Activated gamma-delta T cell (primary cell): Measurements from ENCODE around the gene NEK5.
"Not testable (repeated sequence)": the region's sequence is repeated elsewhere in the genome, so short reads cannot be mapped to it uniquely, and the experiment has no call there.

Experiments used
- DNase-seq: peaks from one replicate; lab custom pipeline; 2025; lab: John Stamatoyannopoulos, UW

Gene NEK5

DNA sequence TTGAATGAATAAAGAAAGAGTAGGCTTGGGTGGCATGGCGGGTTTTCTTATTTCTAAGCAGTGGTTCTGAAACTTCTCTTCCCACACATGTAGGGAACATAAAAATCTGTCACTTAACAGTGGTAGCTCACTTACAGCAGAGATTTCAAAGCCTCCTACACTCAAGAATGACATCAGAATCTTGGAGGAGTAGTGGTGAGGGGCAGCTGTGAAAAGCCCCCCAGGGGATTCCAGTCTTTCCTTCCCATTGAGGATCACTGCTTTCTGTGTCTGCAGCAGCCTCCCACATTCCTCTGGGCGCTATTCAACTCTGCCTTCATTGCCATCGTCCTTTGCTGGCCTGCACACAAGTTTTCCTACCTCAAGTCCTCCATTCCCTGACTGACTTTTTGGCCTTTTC, 8.6 kb upstream of the NEK5 start:
- DNase-seq = no peak

DNA sequence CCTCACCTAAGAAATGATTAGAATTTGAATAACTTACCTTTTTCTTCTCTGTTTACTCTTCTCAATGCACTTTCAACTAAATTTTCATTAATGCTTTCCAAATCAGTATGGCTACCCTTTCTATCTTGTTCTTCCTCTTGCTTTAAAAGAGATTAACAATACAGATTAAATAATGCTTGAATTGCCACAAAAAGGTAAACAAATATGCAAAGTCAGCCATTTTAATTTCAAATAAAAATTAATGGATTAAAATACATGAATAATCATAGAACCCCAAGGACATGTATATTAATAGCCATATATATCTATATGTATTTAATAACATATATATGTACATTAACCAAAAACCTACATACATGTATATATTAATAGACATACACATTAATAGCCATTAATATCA, 7.9 kb upstream of the NEK5 start:
- DNase-seq = no peak

DNA sequence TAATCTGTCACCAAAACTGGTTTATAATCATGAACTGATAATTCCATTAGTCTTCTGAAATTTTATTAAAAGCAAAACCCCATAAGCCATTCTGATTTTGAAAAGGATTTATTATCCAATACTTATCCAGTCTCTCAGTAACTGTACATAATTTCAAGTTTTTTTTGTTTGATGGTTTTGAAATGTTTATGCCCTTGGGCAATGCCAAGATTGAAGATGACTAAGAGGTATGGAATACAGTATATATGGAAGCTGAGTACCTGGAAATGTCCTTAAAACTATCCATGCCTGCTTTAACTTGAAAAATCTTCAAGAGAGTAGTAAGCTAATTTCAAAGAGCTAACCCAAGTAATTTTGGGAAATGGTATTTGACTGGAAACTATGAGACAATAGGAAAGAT, 1.8 kb upstream of the NEK5 start:
- no peak for DNase-seq

DNA sequence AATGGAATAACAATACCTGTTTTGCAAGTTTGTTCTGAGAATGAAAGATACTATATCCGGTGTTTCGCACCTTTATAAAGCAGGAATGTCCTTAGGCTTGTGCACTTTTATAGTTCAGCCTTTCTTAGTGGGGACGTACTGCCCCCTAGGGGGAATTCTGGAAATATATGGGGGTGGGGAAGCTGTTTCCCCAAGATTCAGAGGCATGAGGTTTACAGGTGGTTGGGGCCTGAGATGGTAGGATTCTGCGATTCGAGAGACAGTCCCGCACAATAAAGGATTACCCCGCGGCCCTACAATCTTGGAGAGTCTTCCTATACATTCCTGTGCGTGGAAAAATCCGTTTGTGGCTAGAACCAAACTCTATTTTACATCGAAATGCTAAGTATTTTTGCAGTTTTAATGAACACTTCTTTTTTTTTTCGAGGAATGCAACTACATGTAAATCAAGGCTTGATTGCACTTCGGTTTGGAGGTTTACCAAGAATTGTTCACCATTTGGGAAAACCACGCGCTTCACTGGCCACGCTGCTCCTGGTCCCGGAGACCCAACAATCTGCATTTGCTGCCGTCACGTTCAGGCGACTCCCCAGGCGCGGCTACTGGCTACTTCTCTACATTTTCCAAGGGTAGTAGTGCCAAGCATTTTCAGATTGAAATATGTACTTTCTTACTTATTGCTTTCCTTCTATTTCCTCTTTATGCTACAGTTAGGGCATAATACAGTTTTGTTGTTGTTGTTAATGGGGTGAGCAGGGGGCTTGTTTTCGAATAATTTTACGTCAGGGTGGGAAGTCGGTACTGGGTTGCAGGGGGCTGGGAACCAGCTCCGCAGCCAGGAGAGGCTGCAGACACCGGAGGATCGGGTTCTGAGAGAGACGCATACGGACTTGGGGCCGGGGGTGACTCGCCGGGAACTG, 830 bp downstream of the NEK5 start:
- no peak for DNase-seq

DNA sequence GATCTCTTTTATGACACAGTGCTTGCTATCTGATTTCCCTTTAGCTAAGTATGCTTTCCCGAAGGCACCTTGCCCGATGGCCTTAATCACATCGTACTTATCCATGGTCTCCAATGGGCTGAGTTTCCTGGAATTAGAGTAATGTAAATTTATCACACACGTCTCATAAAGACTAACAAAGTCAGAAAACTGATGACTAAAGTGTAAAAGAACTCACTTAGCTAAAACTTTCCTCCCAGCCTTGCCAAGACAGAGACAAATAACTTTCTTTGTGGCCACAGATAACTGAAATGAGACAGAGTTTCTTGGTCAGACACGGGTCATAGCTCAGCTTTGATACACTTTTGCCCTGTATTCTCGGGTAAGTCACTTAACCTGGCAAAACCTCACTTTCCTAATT, 1.5 kb downstream of the NEK5 start:
- DNase-seq = no peak

DNA sequence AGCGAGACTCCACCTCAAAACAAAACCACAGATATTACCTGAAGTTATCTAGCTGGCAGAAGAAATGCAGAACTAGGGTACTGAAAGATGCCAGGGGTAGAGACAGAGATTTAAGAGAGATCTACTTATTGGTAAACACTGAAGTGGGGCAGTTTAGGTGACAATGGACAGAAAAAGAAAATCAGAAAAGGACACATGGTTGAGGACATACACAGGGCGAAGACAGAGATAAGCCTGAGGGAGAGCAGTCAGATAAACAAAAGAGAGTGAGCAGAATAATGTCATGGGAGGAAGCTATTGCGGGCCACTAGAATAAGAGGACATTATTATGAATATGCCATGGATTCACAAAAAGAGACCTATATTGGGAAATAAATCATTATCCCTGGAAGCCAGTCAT, 3.3 kb downstream of the NEK5 start:
- no peak for DNase-seq

DNA sequence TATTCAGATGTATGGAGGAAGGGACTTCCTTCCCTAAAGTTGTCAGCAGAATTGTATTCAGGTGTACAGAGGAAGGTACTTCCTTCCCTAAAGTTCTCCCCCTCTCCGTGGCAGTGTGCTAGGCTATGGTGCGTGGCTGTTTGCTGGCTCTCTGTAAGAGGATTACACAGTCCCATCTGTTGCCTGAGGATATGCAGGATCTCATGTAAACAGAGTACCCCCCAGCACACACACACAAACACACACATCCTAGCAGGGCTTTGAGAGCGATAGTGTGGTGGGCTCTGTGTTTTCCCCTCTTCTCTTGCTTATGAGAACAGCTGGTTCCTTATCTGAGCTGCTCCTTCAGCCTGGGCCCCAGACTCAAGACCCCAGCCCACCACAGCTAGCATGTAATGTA, 10.3 kb downstream of the NEK5 start:
- DNase-seq = no peak

DNA sequence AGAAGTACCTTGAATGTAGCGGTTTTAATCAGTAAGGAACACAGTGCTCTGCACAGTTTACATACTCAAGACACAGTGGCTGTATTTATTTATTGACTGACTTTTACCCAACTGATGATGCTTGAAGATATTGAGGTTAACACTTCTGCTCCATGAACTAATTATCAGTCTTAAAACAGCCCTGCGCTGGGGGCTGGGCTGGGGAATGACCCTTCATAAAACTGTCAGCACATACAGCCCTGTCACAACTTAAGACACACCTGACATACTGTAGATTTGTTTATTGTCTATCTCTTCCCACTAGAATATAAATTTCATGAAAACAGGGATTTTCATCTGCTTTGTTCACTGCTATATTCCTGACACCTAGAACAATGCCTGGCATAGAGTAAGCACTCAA, 10.8 kb downstream of the NEK5 start:
- no peak for DNase-seq

DNA sequence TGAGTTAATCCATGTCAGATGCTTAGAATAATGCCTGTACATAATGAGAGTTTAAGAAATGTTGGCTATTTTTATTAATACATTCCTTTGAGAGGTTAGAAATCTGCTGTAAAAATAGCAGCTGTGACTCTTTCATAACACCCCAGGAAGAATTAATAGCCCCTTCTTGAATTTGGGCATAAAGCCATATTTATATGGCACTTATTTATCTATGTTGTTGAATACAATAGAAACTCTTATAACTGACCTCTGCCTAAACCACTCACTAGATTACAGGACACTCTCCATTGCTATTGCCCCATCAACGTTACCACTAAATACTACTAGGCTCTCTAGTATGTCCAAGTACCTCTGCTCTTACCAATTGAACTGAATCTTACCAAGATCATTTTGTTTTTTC, 16.3 kb downstream of the NEK5 start:
- no peak for DNase-seq

DNA sequence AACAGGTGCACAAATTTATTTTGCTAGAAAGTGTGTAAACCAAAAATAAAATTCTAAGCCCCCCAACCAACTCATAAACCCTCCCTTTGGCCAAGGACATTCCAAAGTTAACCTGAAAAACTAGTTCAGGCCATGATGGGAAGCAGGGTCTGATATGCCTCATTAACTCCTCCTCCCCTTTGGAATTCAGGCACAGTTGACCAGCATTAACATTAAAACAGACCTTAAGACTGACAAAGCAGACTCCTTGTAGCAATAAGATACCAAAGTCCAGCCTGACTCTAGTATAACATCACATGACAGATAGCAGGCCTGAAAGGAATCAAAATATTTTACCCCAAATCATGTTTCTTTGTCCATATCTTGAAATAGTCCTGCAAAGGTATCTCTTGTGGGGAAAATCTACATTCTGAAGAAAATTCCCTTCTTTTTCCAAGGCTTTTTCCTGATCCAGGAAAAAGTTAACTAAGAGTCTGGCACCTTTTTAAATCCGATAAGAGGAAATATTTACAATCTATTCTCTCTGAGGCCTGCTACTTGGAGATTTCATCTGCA, 19.7 kb downstream of the NEK5 start:
- no peak for DNase-seq

DNA sequence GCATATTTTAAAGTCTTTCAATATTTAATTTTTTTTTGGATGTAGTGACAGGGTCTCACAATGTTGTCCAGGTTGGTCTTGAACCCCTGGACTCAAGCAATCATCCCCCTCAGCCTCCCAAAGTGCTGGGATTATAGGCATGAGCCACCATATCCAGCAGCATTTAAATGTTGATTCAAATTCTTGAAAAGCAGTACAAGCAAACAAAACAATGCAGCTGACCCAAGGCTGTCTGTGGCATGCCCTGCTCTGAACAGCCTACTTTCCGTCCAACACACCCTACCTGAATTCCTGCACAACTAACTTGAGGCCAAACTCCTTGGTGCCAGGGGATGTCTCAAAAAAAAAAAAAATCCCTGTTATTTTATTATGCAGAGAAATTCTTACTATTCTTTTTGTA, 23.0 kb downstream of the NEK5 start:
- no peak for DNase-seq

DNA sequence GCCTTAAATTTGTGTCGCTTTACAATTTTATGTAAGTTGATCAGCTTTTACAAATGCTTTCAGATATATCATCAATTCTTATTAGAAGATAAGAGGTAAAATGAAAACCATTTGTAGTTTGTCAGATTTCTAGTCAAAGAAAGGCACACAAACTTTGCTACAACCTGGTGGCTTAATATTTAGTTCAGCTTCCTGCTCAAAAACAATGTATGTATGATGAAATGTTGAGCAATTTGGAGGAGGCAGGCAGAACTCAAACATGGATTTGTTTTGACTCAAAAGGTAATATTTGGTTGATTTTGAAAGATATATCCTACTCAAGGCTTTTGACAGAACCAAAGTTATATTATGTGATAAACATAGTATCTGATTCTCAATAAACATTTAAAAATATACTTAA, 24.2 kb downstream of the NEK5 start:
- DNase-seq = no peak

DNA sequence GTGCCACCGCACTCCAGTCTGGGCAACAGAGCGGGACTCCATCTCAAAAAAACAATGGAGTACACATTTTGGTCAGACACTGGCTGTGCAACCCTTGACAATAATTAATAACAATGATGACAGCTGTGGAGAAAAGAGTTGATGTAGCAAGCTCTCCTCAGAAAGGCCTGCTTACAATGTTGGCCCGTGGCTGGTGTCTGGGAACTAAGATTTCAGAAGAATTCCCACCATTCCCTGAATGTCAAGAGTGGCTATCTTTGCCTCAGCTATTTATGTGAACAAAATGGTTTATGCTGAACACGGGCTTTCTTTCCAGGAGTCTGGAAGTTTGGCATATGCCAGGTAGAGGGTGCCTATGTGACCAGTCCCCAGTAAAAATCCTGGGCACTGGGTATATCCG, 25.5 kb downstream of the NEK5 start:
- DNase-seq = no peak

DNA sequence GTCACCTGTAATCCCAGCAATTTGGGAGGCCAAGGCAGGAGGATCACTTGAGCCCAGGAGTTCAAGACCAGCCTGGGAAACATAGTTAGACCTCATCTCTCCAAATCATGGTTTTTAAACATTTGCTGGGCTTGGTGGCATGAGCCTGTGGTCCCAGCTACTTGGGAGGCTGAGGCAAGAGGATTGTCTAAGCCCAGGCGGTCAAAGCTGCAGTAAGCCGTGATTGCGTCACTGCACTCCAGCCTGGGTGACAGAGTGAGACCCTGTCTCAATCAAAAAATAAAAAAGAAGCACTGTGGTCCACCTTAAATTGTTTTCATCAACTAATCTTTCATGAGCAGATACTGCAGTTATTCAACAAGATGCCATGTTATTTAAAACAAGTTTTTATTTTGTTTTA, 26.4 kb downstream of the NEK5 start:
- DNase-seq = not testable (repeated sequence)

DNA sequence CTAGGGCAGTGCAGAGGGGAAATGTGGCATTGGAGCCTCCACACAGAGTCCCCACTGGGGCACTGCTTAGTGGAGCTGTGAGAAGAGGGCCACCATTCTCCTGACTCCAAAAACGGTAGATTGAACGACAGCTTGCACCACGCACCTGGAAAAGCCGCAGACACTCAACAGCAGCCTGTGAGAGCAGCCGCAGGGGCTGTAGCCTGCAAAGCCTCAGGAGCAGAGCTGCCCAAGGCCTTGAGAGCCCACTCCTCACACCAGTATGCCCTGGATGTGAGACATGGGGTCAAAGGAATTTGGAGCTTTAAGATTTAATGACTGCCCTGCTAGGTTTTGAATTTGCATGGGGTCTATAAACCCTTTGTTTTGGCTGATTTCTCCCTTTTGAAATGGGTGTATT, 31.7 kb downstream of the NEK5 start:
- no peak for DNase-seq

DNA sequence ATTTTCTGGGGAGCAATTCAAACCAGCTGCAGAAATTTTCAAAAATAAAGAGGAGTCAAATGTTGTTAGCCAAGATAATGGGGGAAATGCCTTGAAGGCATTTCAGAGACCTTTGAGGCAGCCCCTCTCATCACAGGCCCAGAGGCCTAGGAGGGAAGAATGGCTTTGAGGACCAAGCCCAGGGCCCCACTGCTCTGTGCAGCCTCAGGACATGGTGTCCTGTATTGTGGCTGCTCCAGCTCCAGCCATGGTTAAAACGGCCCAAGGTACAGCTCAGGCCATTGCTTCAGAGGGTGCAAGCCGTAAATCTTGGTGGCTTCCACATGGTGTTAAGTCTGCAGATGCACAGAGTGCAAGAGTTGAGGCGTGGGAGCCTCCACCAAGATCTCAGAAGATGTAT, 32.1 kb downstream of the NEK5 start:
- no peak for DNase-seq

DNA sequence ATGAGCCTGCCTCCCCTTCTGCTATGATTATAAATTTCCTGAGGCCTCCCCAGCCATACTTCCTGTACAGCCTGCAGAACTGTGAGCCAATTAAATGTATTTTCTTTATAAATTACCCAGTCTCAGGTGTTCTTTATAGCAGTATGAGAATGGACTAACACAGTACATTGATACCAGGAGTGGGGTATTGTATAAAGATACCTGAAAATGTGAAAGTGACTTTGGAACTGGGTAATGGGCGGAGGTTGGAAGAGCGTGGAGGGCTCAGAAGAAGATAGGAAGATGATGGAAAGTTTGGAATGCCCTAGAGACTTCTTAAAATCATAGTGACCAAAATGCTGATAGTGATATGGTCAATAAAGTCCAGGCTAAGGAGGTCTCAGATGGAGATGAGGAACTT, 32.8 kb downstream of the NEK5 start:
- no peak for DNase-seq

DNA sequence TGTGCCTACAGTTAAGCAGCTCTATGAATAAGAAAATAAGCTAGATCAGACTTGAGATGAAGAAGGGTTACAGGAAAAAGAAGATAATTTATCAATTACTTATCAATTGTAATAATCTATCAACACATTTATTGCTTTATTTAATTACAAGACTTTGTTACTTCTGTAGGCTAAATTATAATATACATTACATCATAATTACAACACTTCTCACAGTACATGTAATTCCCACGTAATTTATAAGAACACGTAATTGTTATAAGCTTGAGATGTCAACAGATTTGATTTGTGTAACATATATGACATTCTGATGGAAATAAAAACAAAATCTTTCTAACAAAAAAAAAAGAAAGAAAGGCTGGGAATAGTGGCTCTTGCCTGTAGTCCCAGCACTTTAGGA, 36.8 kb downstream of the NEK5 start:
- no peak for DNase-seq

DNA sequence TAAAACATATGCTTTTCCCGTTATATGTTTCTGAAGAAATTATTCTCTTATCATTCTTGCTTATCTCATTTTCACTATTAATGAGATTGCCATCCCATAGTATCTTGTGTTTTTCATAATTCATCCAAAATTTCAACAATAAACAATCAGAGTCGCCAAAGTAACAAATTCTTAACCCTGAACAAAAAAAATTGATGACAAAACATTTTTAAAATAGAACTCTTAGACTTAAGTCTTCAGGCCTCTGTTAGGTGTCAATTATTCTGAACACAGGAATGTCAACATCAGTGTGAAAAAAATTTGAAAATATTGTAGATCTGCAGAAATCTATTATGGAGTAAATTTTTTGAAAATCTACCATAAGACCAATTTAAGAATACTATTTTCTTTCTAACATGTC, 37.4 kb downstream of the NEK5 start:
- no peak for DNase-seq

DNA sequence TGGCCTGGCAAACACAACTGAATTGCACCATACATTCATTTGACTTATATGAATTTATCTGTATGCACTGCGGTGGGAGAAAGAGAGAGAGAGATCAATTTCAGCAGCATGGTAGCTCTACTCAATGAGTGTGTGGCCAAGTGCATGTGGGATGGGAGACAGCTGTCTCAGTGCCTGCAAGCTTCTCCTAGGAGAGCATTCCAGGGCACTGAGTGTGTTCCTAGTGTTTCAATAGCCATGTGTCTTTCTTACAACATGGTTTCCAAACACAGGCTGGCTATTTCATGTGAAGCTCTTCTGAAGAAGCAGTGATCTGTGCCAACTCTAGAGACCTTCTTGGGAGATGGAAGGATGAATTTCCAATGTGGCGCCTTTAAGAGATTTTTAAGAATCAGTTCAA, 43.5 kb downstream of the NEK5 start:
- no peak for DNase-seq

DNA sequence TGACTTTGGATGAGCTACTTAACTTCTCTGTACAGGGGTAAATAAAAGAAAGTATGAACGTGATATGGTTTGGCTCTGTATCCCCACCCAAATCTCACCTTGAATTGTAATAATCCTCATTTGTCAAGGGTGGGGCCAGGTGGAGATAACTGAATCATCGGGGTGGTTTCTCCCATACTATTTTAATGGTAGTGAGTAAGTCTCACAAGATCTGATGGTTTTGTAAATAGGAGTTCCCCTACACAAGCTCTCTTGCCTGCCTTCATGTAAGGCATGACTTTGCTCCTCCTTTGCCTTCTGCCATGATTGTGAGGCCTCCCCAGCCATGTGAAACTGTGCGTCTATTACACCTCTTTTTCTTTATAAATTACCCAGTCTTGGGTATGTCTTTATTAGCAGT, 43.9 kb downstream of the NEK5 start:
- DNase-seq = not testable (repeated sequence)

DNA sequence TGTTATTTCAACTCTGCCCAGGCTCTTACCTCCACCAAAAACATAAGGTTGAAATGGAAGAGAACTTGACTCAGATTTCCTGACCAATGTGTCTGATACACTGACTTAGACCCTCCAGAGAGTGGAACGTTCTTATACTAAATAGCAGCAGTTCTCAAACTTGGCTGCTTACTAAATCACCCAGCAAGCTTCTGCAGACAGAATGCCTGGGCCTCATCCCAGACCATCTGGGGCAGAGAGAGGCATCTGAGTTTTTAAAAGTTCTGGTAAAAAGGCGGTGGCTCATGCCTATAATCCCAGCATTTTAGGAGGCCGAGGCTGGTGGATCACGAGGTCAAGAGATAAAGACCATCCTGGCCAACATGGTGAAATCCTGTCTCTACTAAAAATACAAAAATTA, 46.3 kb downstream of the NEK5 start:
- DNase-seq = no peak

DNA sequence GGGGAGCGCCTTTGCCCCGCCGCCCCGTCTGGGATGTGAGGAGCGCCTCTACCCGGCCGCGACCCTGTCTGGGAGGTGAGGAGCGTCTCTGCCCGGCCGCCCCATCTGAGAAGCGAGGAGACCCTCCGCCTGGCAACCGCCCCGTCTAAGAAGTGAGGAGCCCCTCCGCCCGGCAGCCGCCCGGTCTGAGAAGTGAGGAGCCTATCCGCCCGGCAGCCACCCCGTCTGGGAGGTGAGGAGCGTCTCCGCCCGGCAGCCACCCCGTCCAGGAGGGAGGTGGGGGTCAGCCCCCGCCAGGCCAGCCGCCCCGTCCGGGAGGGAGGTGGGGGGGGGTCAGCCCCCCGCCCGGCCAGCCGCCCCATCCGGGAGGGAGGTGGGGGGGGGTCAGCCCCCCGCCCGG, 49.0 kb downstream of the NEK5 start:
- not testable (repeated sequence) for DNase-seq
